D341Med (cell line): ENCODE results near the gene FBXO42.
A peak's percentile ranks its signal among the peaks of the same experiment; 100 is the strongest.
"Not testable (repeated sequence)": the region's sequence is repeated elsewhere in the genome, so short reads cannot be mapped to it uniquely, and the experiment has no call there.

ENCODE experiments used
- DNase-seq: peaks from one replicate; pipeline ENCODE4 v3.0.0; 2012; ENCODE audit warnings: low spot score

The FBXO42 gene

GRCh38 chr1:16260814-16261213, 91.5 kb downstream of the FBXO42 start:
- no peak for DNase-seq

- no peak for DNase-seq
Observed at GRCh38 chr1:16258591-16259135, 93.6 kb downstream of the FBXO42 start.

GRCh38 chr1:16257968-16258367, 94.3 kb downstream of the FBXO42 start:
- no peak for DNase-seq

- not testable (repeated sequence) for DNase-seq
Observed at GRCh38 chr1:16257556-16257955, 94.7 kb downstream of the FBXO42 start.

GRCh38 chr1:16256478-16256877, 95.8 kb downstream of the FBXO42 start:
- DNase-seq: no peak

- DNase-seq: no peak
Observed at GRCh38 chr1:16254263-16254928, 97.9 kb downstream of the FBXO42 start.

- no peak for DNase-seq
Observed at GRCh38 chr1:16253332-16253922, 98.9 kb downstream of the FBXO42 start.

GRCh38 chr1:16252912-16253311, 99.4 kb downstream of the FBXO42 start:
- DNase-seq: no peak

GRCh38 chr1:16251381-16251780, 100.9 kb downstream of the FBXO42 start:
- DNase-seq: no peak

GRCh38 chr1:16250524-16251251, 101.6 kb downstream of the FBXO42 start:
- DNase-seq: no peak

GRCh38 chr1:16249596-16250241, 102.6 kb downstream of the FBXO42 start:
- DNase-seq: no peak

GRCh38 chr1:16248603-16249516, 103.4 kb downstream of the FBXO42 start:
- DNase-seq: no peak

- DNase-seq: no peak
Observed at GRCh38 chr1:16248007-16248436, 104.3 kb downstream of the FBXO42 start.

GRCh38 chr1:16247441-16247840, 104.8 kb downstream of the FBXO42 start:
- no peak for DNase-seq

- DNase-seq: no peak
Observed at GRCh38 chr1:16246961-16247360, 105.3 kb downstream of the FBXO42 start.

- DNase-seq: not testable (repeated sequence)
Observed at GRCh38 chr1:16246239-16246638, 106.0 kb downstream of the FBXO42 start.

GRCh38 chr1:16245476-16246196, 106.6 kb downstream of the FBXO42 start:
- no peak for DNase-seq

GRCh38 chr1:16244650-16245285, 107.5 kb downstream of the FBXO42 start:
- no peak for DNase-seq

GRCh38 chr1:16243936-16244649, 108.2 kb downstream of the FBXO42 start:
- peak; percentile 82 for DNase-seq

GRCh38 chr1:16243215-16243610, 109.1 kb downstream of the FBXO42 start:
- DNase-seq: no peak
